SJSA1 (cell line): ENCODE results near the gene HIP1. TPM values are rescaled to one million over a fixed set of nuclear protein-coding genes. Genes with fewer than 3 reads are reported as not detected.
"Not testable (repeated sequence)": the region's sequence is repeated elsewhere in the genome, so short reads cannot be mapped to it uniquely, and the experiment has no call there.

Source experiments
- DNase-seq, 2 experiments: peaks; one replicate each; pipeline ENCODE4 v3.0.0-alpha.2; 2015 to 2020; ENCODE audit warnings: low spot score in 2 of 2, low read depth in 1 of 2
- H3K27ac ChIP-seq: fragments of 250-450 bp; sonication (Bioruptor Pico); 2 replicates; pipeline ENCODE4 v1.5.1; 2020; ENCODE audit warnings: mild to moderate bottlenecking, moderate library complexity
- H3K27me3 ChIP-seq: fragments of 250-450 bp; sonication (Bioruptor Pico); replicated peaks from 2 replicates; pipeline ENCODE4 v1.5.1; 2020; ENCODE audit warnings: mild to moderate bottlenecking, moderate library complexity
- H3K36me3 ChIP-seq: fragments of 250-450 bp; sonication (Bioruptor Pico); 2 replicates; pipeline ENCODE4 v1.5.1; 2020; ENCODE audit warnings: mild to moderate bottlenecking
- H3K4me1 ChIP-seq: fragments of 250-450 bp; sonication (Bioruptor Pico); replicated peaks from 2 replicates; pipeline ENCODE4 v1.6.1; 2021; ENCODE audit warnings: mild to moderate bottlenecking
- H3K4me3 ChIP-seq: fragments of 250-450 bp; sonication (Bioruptor Pico); 2 replicates; pipeline ENCODE4 v1.5.1; 2020; ENCODE audit warnings: mild to moderate bottlenecking
- H3K9me3 ChIP-seq: fragments of 250-450 bp; sonication (Bioruptor Pico); replicated peaks from 2 replicates; pipeline ENCODE4 v1.5.1; 2020; ENCODE audit warnings: mild to moderate bottlenecking
- total RNA-seq: library from RNA; depleted of rRNA; stranded (reverse); fragments of >200 nt; shearing (Covaris generic); gene quantifications from 2 replicates; pipeline ENCODE4 v1.2.3, GENCODE V29; 2014; rRNA removed

The HIP1 gene
- total RNA-seq = 24.7 and 25.8 TPM in 2 replicates

- no peaks in the 10 kb centered on the region for H3K27me3 ChIP-seq
- H3K36me3 ChIP-seq = no peaks in the 10 kb centered on the region
- DNase-seq = peak in 1 of 2 experiments; percentile 70
- peak within 1 kb of the TSS; percentile 94 for H3K4me3 ChIP-seq
- H3K27ac ChIP-seq = peak within 1 kb of the TSS; percentile 63
- H3K4me1 ChIP-seq = peaks cover 35% of the 10 kb centered on the region
- H3K9me3 ChIP-seq = 0 out of 2 replicates have a peak, but pooled peaks cover 3% of the 10 kb centered on the region
Observed at GRCh38 chr7:75738604-75738974, at the start of gene HIP1. Gene HIP1 (minus strand): TSS chr7:75738941. CDS start chr7:75738920, 21 bp downstream.

- not testable (repeated sequence) for DNase-seq, H3K27me3 ChIP-seq, H3K27ac ChIP-seq, H3K36me3 ChIP-seq, H3K9me3 ChIP-seq, H3K4me3 ChIP-seq
- H3K4me1 ChIP-seq = peaks cover 11% of the 10 kb centered on the region
Observed at GRCh38 chr7:75788154-75788847, 49.6 kb upstream of the HIP1 start.

GRCh38 chr7:75783058-75783457, 44.3 kb upstream of the HIP1 start:
- not testable (repeated sequence) for H3K27me3 ChIP-seq, DNase-seq, H3K9me3 ChIP-seq, H3K4me3 ChIP-seq, H3K36me3 ChIP-seq, H3K27ac ChIP-seq
- peaks cover 17% of the 10 kb centered on the region for H3K4me1 ChIP-seq

GRCh38 chr7:75780647-75781273, 42.0 kb upstream of the HIP1 start:
- not testable (repeated sequence) for H3K27me3 ChIP-seq, H3K27ac ChIP-seq, H3K4me3 ChIP-seq, DNase-seq, H3K9me3 ChIP-seq, H3K36me3 ChIP-seq
- peaks cover 30% of the 10 kb centered on the region for H3K4me1 ChIP-seq

GRCh38 chr7:75779516-75779915, 40.8 kb upstream of the HIP1 start:
- H3K36me3 ChIP-seq, H3K4me3 ChIP-seq, H3K9me3 ChIP-seq, H3K27me3 ChIP-seq: not testable (repeated sequence)
- H3K27ac ChIP-seq = peak overlapping the region; percentile 48; the same call in 1 of the 2 replicates
- DNase-seq = peak; percentile 49 to 74
- peaks cover 34% of the 10 kb centered on the region for H3K4me1 ChIP-seq

- H3K27me3 ChIP-seq, H3K4me3 ChIP-seq, H3K36me3 ChIP-seq, H3K9me3 ChIP-seq, DNase-seq: not testable (repeated sequence)
- Histone ChIP-seq H3K27ac (peak overlapping the region; percentile 48; the same call in 1 of the 2 replicates), H3K4me1 (peaks cover 38% of the 10 kb centered on the region)
Observed at GRCh38 chr7:75779035-75779434, 40.3 kb upstream of the HIP1 start.

GRCh38 chr7:75776295-75776971, 37.7 kb upstream of the HIP1 start:
- peaks cover 64% of the 10 kb centered on the region for H3K4me1 ChIP-seq
- no peaks in the 10 kb centered on the region for H3K9me3 ChIP-seq
- H3K27me3 ChIP-seq = no peaks in the 10 kb centered on the region
- no peak overlapping the region for H3K4me3 ChIP-seq
- DNase-seq = peak; percentile 72 to 85
- H3K36me3 ChIP-seq = no peaks in the 10 kb centered on the region
- H3K27ac ChIP-seq = 0 out of 2 replicates have a peak overlapping the region, but pooled peaks have one; percentile 5

- H3K27me3 ChIP-seq = not testable (repeated sequence)
Observed at GRCh38 chr7:75773958-75774357, 35.2 kb upstream of the HIP1 start.

GRCh38 chr7:75772081-75773077, 33.6 kb upstream of the HIP1 start, which contains the start of gene CCL26:
Gene CCL26 (minus strand): TSS chr7:75772211. CDS start chr7:75772176, 35 bp downstream.
- no peaks in the 10 kb centered on the region for H3K9me3 ChIP-seq
- H3K36me3 ChIP-seq = no peaks in the 10 kb centered on the region
- no peak within 1 kb of the TSS for H3K4me3 ChIP-seq
- DNase-seq = peak; percentile 95 to 96
- H3K4me1 ChIP-seq = peaks cover 59% of the 10 kb centered on the region
- peak within 1 kb of the TSS; percentile 82 for H3K27ac ChIP-seq
- no peaks in the 10 kb centered on the region for H3K27me3 ChIP-seq

More at GRCh38 chr7:75773958-75774357, 35.2 kb upstream of the HIP1 start:
- not testable (repeated sequence) for H3K9me3 ChIP-seq, H3K4me3 ChIP-seq, H3K36me3 ChIP-seq, DNase-seq
- Histone ChIP-seq H3K27ac (0 out of 2 replicates have a peak overlapping the region, but pooled peaks have one; percentile 22), H3K4me1 (peaks cover 64% of the 10 kb centered on the region)

- Histone ChIP-seq H3K4me3 (no peak overlapping the region), H3K27ac (peak overlapping the region; percentile 82), H3K9me3 (no peaks in the 10 kb centered on the region), H3K27me3 (no peaks in the 10 kb centered on the region), H3K4me1 (peaks cover 50% of the 10 kb centered on the region), H3K36me3 (no peaks in the 10 kb centered on the region)
- peak; percentile 47 to 56 for DNase-seq
Observed at GRCh38 chr7:75771224-75771623, 32.5 kb upstream of the HIP1 start.

- Histone ChIP-seq H3K36me3 (no peaks in the 10 kb centered on the region), H3K27me3 (no peaks in the 10 kb centered on the region), H3K27ac (no peak overlapping the region), H3K9me3 (no peaks in the 10 kb centered on the region), H3K4me1 (no peaks in the 10 kb centered on the region), H3K4me3 (no peak overlapping the region)
- DNase-seq = peak in 1 of 2 experiments; percentile 50
Observed at GRCh38 chr7:75762350-75762917, 23.7 kb upstream of the HIP1 start.

- H3K4me1 ChIP-seq, DNase-seq, H3K9me3 ChIP-seq, H3K27me3 ChIP-seq, H3K4me3 ChIP-seq, H3K36me3 ChIP-seq, H3K27ac ChIP-seq: not testable (repeated sequence)
Observed at GRCh38 chr7:75761801-75762200, 23.1 kb upstream of the HIP1 start.

- H3K4me3 ChIP-seq = no peak overlapping the region
- H3K36me3 ChIP-seq = no peaks in the 10 kb centered on the region
- 0 out of 2 replicates have a peak, but pooled peaks cover 3% of the 10 kb centered on the region for H3K9me3 ChIP-seq
- no peaks in the 10 kb centered on the region for H3K27me3 ChIP-seq
- DNase-seq = no peak
- peaks cover 7% of the 10 kb centered on the region for H3K4me1 ChIP-seq
- no peak overlapping the region for H3K27ac ChIP-seq
Observed at GRCh38 chr7:75758491-75758890, 19.8 kb upstream of the HIP1 start.
